CD14-positive monocyte (primary cell): ENCODE measurements around the gene VARS2. TPM values are rescaled to one million over a fixed set of nuclear protein-coding genes. Genes with fewer than 3 reads are reported as not detected.

Experiments used
- DNase-seq, 3 donors: peaks; one replicate each; pipeline ENCODE4 v3.0.0-alpha.2; 2011 to 2022
- H2AFZ ChIP-seq: 2 replicates; pipeline ENCODE4 v1.6.0; 2012; ENCODE audit warnings: mild to moderate bottlenecking, low read depth, low read length, inconsistent platforms; ENCODE audit not compliant: insufficient read depth, poor library complexity, severe bottlenecking
- H3K27ac ChIP-seq, 2 donors: 1 replicate in 1 of 2; 2 replicates in 1 of 2; pipeline ENCODE4 v1.5.1; 2012 to 2013; ENCODE audit warnings: low read length in 2 of 2, control low read depth in 1 of 2, inconsistent platforms in 1 of 2, low read depth in 1 of 2, mild to moderate bottlenecking in 1 of 2
- H3K27me3 ChIP-seq, 2 donors: one replicate each; pipeline versions ENCODE4 v1.6.0 to v1.6.1; 2011 to 2013; ENCODE audit warnings: low read length in 2 of 2; ENCODE audit not compliant: control insufficient read depth in 2 of 2, insufficient read depth in 2 of 2
- H3K36me3 ChIP-seq, 2 donors: replicated peaks in 1 of 2; 1 replicate in 1 of 2; 2 replicates in 1 of 2; pipeline versions ENCODE4 v1.5.1 to v1.6.1; 2012 to 2013; ENCODE audit warnings: low read length in 2 of 2, control low read depth in 1 of 2, inconsistent platforms in 1 of 2, mild to moderate bottlenecking in 1 of 2; ENCODE audit not compliant: insufficient read depth in 2 of 2, control insufficient read depth in 1 of 2
- H3K4me1 ChIP-seq, 2 donors: 1 replicate in 1 of 2; 2 replicates in 1 of 2; pipeline versions ENCODE4 v1.5.1 to v1.6.1; 2012 to 2013; ENCODE audit warnings: low read length in 2 of 2, control low read depth in 1 of 2, inconsistent platforms in 1 of 2, mild to moderate bottlenecking in 1 of 2, moderate library complexity in 1 of 2; ENCODE audit not compliant: insufficient read depth in 2 of 2, control insufficient read depth in 1 of 2
- H3K4me2 ChIP-seq: replicated peaks from 2 replicates; pipeline ENCODE3; 2012; ENCODE audit warnings: low read length, moderate library complexity, mild to moderate bottlenecking; ENCODE audit not compliant: poor library complexity, severe bottlenecking; ENCODE audit errors: extremely low read depth
- H3K4me3 ChIP-seq, 3 experiments: fragments of 200-600 bp in 1 of 3; sonication (generic) in 1 of 3; replicated peaks in 1 of 3; 1 replicate in 2 of 3; 2 replicates in 1 of 3; pipeline ENCODE4 v1.5.1; 2011 to 2013; ENCODE audit warnings: low read length in 3 of 3, mild to moderate bottlenecking in 3 of 3, control low read depth in 2 of 3, low read depth in 2 of 3, inconsistent platforms in 1 of 3, moderate library complexity in 1 of 3
- H3K79me2 ChIP-seq: 2 replicates; pipeline ENCODE4 v1.6.0; 2012; ENCODE audit warnings: mild to moderate bottlenecking, control low read depth, inconsistent platforms, low read length, moderate library complexity; ENCODE audit not compliant: insufficient read depth
- H3K9ac ChIP-seq: 2 replicates; pipeline ENCODE4 v1.6.0; 2017; ENCODE audit warnings: low read length, mild to moderate bottlenecking; ENCODE audit not compliant: insufficient read depth, poor library complexity, severe bottlenecking
- H3K9me3 ChIP-seq, 2 donors: replicated peaks in 1 of 2; 1 replicate in 1 of 2; 2 replicates in 1 of 2; pipeline versions ENCODE4 v1.5.1 to v1.6.1; 2012 to 2013; ENCODE audit warnings: low read length in 2 of 2, control low read depth in 1 of 2; ENCODE audit not compliant: control insufficient read depth in 1 of 2, insufficient read depth in 1 of 2
- H4K20me1 ChIP-seq: 2 replicates; pipeline ENCODE4 v1.6.0; 2012; ENCODE audit warnings: mild to moderate bottlenecking, low read length, control low read depth, moderate library complexity; ENCODE audit not compliant: insufficient read depth
- H3K27ac Mint-ChIP-seq, 7 donors: one replicate each; pipeline ENCODE4 v1.8.0; 2020; ENCODE audit warnings: mild to moderate bottlenecking in 7 of 7, mixed read lengths in 7 of 7, moderate library complexity in 6 of 7, inconsistent platforms in 2 of 7
- H3K27me3 Mint-ChIP-seq, 3 donors: one replicate each; pipeline ENCODE4 v1.8.0; 2021 to 2022; ENCODE audit warnings: low read depth in 3 of 3, mild to moderate bottlenecking in 3 of 3, mixed read lengths in 3 of 3, moderate library complexity in 3 of 3, inconsistent platforms in 1 of 3
- H3K36me3 Mint-ChIP-seq, 2 donors: one replicate each; pipeline ENCODE4 v1.8.0; 2020; ENCODE audit warnings: mixed read lengths in 2 of 2, inconsistent platforms in 1 of 2, mild to moderate bottlenecking in 1 of 2
- H3K4me1 Mint-ChIP-seq: one replicate; pipeline ENCODE4 v1.8.0; 2020; ENCODE audit warnings: mild to moderate bottlenecking, mixed read lengths
- H3K4me3 Mint-ChIP-seq, 2 donors: one replicate each; pipeline ENCODE4 v1.8.0; 2020; ENCODE audit warnings: mild to moderate bottlenecking in 2 of 2, mixed read lengths in 2 of 2, moderate library complexity in 1 of 2
- H3K9me3 Mint-ChIP-seq, 7 donors: one replicate each; pipeline ENCODE4 v1.8.0; 2020 to 2022; ENCODE audit warnings: mixed read lengths in 7 of 7, mild to moderate bottlenecking in 6 of 7, moderate library complexity in 6 of 7, inconsistent platforms in 2 of 7
- WGBS: methylation state at CpG from one replicate; pipeline ENCODE4 v1.1.5; 2013; ENCODE audit warnings: missing lambda C conversion rate; ENCODE audit not compliant: insufficient coverage; 5-methylcytosine and 5-hydroxymethylcytosine counted together
- intact Hi-C, 2 donors: fragments of 100-400 bp; cut with micrococcal nuclease; formaldehyde crosslinking; loops; one replicate each; pipeline versions ENCODE4 v1.15.0 to v1.15.1; 2023
- polyA plus RNA-seq, 3 donors: library from polyadenylated mRNA; depleted of rRNA in 1 of 3; unstranded in 2 of 3; stranded (reverse) in 1 of 3; fragments of 300-500 nt in 2 of 3; fragments of >200 nt in 1 of 3; fragmentation: Illumina TruSeq in 2 of 3; gene quantifications; 1 replicate in 2 of 3; 2 replicates in 1 of 3; pipeline ENCODE4 v1.2.3, GENCODE V29; 2012 to 2021
- TF ChIP-seq, protein P1 (sequence below): fragments of 200-600 bp; IDR thresholded peaks from one replicate; pipeline ENCODE4 v1.8.0; 2022; ENCODE audit warnings: antibody characterized with exemption, mild to moderate bottlenecking

VARS2 gene
- polyA plus RNA-seq, 3 donors = 7.6 to 15.5 (median 8.1) TPM

- TF ChIP-seq, protein P1, sequence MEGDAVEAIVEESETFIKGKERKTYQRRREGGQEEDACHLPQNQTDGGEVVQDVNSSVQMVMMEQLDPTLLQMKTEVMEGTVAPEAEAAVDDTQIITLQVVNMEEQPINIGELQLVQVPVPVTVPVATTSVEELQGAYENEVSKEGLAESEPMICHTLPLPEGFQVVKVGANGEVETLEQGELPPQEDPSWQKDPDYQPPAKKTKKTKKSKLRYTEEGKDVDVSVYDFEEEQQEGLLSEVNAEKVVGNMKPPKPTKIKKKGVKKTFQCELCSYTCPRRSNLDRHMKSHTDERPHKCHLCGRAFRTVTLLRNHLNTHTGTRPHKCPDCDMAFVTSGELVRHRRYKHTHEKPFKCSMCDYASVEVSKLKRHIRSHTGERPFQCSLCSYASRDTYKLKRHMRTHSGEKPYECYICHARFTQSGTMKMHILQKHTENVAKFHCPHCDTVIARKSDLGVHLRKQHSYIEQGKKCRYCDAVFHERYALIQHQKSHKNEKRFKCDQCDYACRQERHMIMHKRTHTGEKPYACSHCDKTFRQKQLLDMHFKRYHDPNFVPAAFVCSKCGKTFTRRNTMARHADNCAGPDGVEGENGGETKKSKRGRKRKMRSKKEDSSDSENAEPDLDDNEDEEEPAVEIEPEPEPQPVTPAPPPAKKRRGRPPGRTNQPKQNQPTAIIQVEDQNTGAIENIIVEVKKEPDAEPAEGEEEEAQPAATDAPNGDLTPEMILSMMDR = no peak
- DNase-seq = no peak
- intact Hi-C loops = no loop called here
- peaks cover 26 to 44% (median 34%) of the 10 kb centered on the region in 3 donors for H3K27me3 Mint-ChIP-seq
- Histone ChIP-seq H2AFZ (no peak overlapping the region), H3K4me3 (no peak overlapping the region), H3K27ac (no peak overlapping the region), H3K27me3 (peaks cover 7 to 16% of the 10 kb centered on the region in 2 donors), H3K4me2 (no peak overlapping the region), H3K9ac (no peak overlapping the region), H3K4me1 (no peaks in the 10 kb centered on the region), H3K36me3 (no peaks in the 10 kb centered on the region), H3K79me2 (no peaks in the 10 kb centered on the region), H3K9me3 (no peaks in the 10 kb centered on the region), H4K20me1 (no peaks in the 10 kb centered on the region)
- peaks cover 0 to 2% (median 0%) of the 10 kb centered on the region in 7 donors for H3K9me3 Mint-ChIP-seq
- H3K4me3 Mint-ChIP-seq = no peak overlapping the region
- 86% methylated on average over 1 of the region's 3 CpGs for WGBS
- peaks cover 16% of the 10 kb centered on the region for H3K4me1 Mint-ChIP-seq
- H3K27ac Mint-ChIP-seq = no peak overlapping the region
- no peaks in the 10 kb centered on the region for H3K36me3 Mint-ChIP-seq
These were observed 25.4 kb downstream of the VARS2 start for GRCh38 chr6:30939473-30939872.

GRCh38 chr6:30940361-30940986 lies 26.4 kb downstream of the VARS2 start, which contains the start of gene MUCL3:
Gene MUCL3 (plus strand): TSS chr6:30940973. CDS start chr6:30941000, 27 bp downstream.
- Histone ChIP-seq H3K4me2 (no peak within 1 kb of the TSS), H3K27me3 (peaks cover 7 to 16% of the 10 kb centered on the region in 2 donors), H3K36me3 (no peaks in the 10 kb centered on the region), H4K20me1 (no peaks in the 10 kb centered on the region), H3K27ac (no peak within 1 kb of the TSS), H3K4me1 (no peaks in the 10 kb centered on the region), H3K9me3 (no peaks in the 10 kb centered on the region), H3K9ac (no peak within 1 kb of the TSS), H3K4me3 (no peak within 1 kb of the TSS), H2AFZ (no peak within 1 kb of the TSS), H3K79me2 (no peaks in the 10 kb centered on the region)
- 88% methylated on average over 5 of the region's 16 CpGs for WGBS
- DNase-seq = no peak
- peak within 1 kb of the TSS in 1 of 7 donors; percentile 14 for H3K27ac Mint-ChIP-seq
- H3K9me3 Mint-ChIP-seq = peaks cover 0 to 2% (median 0%) of the 10 kb centered on the region in 7 donors
- peaks cover 9% of the 10 kb centered on the region for H3K4me1 Mint-ChIP-seq
- no peaks in the 10 kb centered on the region for H3K36me3 Mint-ChIP-seq
- H3K4me3 Mint-ChIP-seq = no peak within 1 kb of the TSS
- intact Hi-C loops = no loop called here
- TF ChIP-seq, protein P1 = no peak
- peaks cover 24 to 46% (median 34%) of the 10 kb centered on the region in 3 donors for H3K27me3 Mint-ChIP-seq
